GM12864 (cell line): ENCODE measurements around the gene SLC22A4.

Experiments used
- DNase-seq: peaks from one replicate; pipeline ENCODE4 v3.0.0-alpha.2; 2011; ENCODE audit warnings: low read depth
- H3K4me3 ChIP-seq: 2 replicates; pipeline ENCODE4 v1.5.1; 2011; ENCODE audit warnings: mild to moderate bottlenecking, low read depth, low read length, control low read depth
- TF ChIP-seq, protein P1 (sequence below): IDR thresholded peaks from 2 replicates; pipeline ENCODE4 v1.5.1; 2011; ENCODE audit warnings: low read depth, mild to moderate bottlenecking, moderate library complexity, low read length, control low read depth, inconsistent platforms; ENCODE audit errors: missing control alignments

Gene SLC22A4

DNA sequence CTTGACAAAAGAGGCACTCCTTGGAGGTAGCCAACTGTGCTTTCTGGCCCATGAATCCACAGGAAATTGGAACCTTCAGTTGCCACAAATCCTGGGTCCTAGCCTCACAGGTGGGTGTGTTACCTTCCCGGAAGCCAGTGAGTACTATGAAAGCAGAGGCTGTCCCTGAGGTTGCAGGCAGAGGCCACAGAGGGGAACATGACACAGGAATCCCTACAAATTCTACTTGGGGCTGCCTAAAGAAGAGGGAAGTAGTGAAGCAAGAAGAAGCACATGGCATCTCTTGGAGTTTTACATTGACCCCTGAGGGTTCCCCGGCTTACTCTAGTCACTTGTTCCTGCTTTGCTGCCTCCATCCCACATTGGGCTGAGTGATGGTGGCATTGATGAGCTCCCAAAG lies 77.9 kb downstream of the SLC22A4 start:
- TF ChIP-seq, protein P1, sequence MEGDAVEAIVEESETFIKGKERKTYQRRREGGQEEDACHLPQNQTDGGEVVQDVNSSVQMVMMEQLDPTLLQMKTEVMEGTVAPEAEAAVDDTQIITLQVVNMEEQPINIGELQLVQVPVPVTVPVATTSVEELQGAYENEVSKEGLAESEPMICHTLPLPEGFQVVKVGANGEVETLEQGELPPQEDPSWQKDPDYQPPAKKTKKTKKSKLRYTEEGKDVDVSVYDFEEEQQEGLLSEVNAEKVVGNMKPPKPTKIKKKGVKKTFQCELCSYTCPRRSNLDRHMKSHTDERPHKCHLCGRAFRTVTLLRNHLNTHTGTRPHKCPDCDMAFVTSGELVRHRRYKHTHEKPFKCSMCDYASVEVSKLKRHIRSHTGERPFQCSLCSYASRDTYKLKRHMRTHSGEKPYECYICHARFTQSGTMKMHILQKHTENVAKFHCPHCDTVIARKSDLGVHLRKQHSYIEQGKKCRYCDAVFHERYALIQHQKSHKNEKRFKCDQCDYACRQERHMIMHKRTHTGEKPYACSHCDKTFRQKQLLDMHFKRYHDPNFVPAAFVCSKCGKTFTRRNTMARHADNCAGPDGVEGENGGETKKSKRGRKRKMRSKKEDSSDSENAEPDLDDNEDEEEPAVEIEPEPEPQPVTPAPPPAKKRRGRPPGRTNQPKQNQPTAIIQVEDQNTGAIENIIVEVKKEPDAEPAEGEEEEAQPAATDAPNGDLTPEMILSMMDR = no peak
- no peak overlapping the region for H3K4me3 ChIP-seq
- no peak for DNase-seq

DNA sequence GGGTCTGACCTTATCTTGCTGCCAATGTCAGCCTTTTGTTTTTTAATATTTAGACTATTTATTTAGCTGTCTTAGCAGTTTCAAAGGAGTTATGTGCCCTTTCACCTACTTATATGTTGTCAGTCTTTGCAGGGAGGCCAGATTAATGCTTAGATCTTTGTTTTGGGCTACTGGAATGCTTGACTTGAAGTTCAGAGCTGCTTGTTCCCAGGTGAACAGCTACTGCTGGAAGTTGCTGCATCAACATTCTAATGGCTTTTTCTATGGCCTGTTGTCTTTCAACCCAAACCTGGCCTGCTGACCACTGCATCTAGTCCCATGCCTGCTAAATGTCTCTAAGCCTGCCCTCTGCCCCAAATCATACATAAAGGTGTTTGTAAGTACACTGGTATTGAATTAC lies 78.3 kb downstream of the SLC22A4 start:
- TF ChIP-seq, protein P1 = no peak
- no peak for DNase-seq
- no peak overlapping the region for H3K4me3 ChIP-seq

DNA sequence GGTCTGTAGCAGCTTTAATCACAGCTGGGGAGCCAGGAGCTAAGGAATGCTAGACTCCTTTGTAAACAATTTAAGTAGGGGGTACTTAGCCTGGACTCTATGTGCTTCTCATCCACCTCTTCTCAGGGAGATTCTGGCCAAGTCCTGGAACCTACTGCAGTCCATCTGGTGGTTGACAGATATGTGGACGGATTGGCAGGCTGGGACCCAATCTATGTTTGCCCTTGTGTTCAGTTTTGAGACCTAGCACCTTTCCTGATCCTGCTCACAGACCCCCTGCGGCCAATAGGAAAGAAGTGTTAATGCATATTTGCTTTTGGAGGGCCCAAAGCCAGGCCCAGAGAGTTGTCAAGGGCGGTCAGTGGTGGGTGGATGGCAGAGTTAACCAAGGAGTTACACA lies 81.8 kb downstream of the SLC22A4 start:
- no peak overlapping the region for H3K4me3 ChIP-seq
- no peak for DNase-seq
- TF ChIP-seq, protein P1 = no peak

DNA sequence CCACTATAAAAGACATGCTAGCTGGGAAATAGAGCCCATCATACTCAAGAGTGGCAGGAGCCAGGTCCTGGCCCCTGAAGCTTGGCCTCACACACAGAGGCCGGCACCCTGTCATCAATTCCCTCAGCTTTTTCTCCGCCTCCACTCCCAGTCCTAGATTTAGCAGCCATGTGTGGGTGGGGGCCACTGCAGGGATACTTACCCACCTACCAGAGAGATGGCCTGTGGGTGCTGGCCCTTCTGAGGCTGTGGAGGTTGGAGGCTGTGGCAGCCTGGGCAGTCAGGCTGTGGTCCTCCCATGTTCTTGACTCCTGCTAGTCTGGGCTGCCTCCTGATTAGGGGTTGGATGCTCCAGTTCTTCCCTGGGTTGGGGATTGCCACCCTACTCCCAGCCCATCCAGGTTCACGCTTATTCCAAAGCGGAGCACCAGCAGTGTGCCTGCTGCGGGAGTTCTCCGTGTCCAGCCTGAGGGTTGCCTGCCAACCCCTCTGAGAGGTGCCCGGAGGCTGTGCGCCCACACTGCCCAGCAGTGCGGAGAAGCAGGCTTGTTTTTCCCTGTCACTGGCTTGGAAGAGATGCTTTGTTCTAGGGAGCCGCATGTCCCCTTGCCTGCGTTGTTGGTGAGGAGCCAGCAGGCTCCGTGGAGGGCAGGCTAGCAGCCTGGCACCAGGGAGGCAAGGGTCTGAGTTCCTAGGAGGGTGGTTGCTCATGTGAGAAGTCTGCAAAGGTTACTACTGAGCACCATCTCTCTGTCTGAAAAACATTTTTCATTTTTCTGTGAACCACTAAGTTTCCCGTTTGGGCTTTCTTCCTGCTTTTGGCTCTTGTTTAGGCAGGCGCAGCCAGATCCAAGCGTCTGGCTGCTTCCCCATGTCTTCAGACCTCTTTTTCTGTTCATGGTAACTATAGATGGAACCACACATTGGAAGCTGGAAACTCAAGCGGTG lies 82.8 kb downstream of the SLC22A4 start:
- DNase-seq = no peak
- H3K4me3 ChIP-seq = no peak overlapping the region
- TF ChIP-seq, protein P1 = no peak

DNA sequence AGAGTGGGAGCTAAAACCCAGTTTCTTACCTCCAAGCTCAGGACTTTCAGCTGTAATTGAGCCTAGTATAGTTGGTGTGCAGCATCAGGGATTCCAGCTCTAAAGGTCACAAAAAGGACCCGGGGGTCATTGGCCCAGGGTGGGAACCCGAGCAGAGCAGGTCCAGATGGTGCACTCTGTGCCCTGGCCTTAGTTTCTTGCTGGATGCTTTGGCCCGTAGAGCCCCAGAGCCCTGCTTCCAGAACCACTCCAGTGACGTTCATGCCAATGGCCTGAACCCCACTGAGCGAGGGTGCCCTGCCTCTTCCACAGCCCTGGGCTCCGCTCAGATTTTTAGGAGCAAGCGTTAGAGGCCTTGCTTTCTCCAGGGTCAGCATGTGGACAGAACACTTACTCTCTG lies 83.5 kb downstream of the SLC22A4 start:
- DNase-seq = no peak
- TF ChIP-seq, protein P1 = no peak
- no peak overlapping the region for H3K4me3 ChIP-seq

DNA sequence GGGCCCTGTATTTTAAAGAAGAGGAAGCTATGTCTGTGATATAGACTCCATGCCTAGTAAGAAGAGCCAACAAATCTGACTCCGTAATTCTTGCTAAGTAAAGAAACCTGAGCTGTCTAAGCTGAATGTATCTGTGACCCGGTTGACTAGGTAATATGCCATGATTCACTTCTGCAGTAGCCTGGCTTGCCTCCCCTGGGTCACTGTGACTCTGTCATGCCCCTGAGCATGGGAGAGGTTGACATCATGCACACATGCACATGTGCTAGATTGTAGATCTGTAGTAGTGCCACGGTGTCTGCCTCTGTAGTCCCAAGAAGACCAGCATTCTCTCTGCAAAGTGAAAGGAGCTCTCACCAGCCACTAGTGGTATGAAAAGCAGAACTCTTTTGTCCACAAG lies 84.4 kb downstream of the SLC22A4 start:
- no peak overlapping the region for H3K4me3 ChIP-seq
- DNase-seq = no peak
- TF ChIP-seq, protein P1 = no peak

DNA sequence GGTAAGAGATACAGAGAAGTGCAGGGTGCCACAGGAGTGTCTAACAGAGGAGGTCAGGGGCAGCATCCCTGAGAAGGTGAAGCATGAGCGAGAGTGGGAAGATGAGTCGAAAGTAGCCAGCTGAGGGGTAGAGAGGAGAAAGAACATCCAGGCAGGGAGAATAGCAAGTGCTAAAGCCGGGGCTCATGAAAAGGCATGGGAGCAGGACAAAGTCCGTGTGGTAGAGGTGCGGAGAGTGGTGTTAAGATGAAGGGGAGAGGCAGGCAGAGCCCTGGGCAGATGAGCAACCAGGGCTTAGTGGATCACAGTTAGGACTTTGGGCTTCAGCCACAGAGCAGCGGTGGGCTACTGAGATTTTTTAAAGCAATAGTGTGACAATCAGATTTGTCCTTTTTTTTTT lies 85.9 kb downstream of the SLC22A4 start:
- no peak overlapping the region for H3K4me3 ChIP-seq
- TF ChIP-seq, protein P1 = no peak
- DNase-seq = no peak
